Immature natural killer cell (primary cell): Measurements from ENCODE around the gene DYNLT3. TPM values are rescaled to one million over a fixed set of nuclear protein-coding genes. Genes with fewer than 3 reads are reported as not detected.

ENCODE experiments used
- DNase-seq, 3 donors: peaks; one replicate each; pipeline ENCODE4 v3.0.0; 2022; ENCODE audit warnings: mixed read lengths in 1 of 3
- H3K27ac Mint-ChIP-seq, 6 donors: one replicate each; pipeline ENCODE4 v1.8.0; 2020; ENCODE audit warnings: mixed read lengths in 6 of 6, mild to moderate bottlenecking in 5 of 6, inconsistent platforms in 4 of 6, moderate library complexity in 3 of 6
- H3K27me3 Mint-ChIP-seq, 3 donors: one replicate each; pipeline ENCODE4 v1.8.0; 2020 to 2021; ENCODE audit warnings: low read depth in 3 of 3, mild to moderate bottlenecking in 3 of 3, mixed read lengths in 3 of 3, moderate library complexity in 3 of 3, inconsistent platforms in 1 of 3
- H3K36me3 Mint-ChIP-seq, 3 donors: one replicate each; pipeline ENCODE4 v1.8.0; 2020; ENCODE audit warnings: mixed read lengths in 3 of 3, inconsistent platforms in 2 of 3, mild to moderate bottlenecking in 2 of 3
- H3K4me1 Mint-ChIP-seq, 2 donors: one replicate each; pipeline ENCODE4 v1.8.0; 2020; ENCODE audit warnings: inconsistent platforms in 2 of 2, mild to moderate bottlenecking in 2 of 2, mixed read lengths in 2 of 2, moderate library complexity in 1 of 2
- H3K4me3 Mint-ChIP-seq, 5 donors: one replicate each; pipeline ENCODE4 v1.8.0; 2020; ENCODE audit warnings: mild to moderate bottlenecking in 5 of 5, mixed read lengths in 5 of 5, inconsistent platforms in 3 of 5, moderate library complexity in 3 of 5
- H3K9me3 Mint-ChIP-seq, 6 donors: one replicate each; pipeline ENCODE4 v1.8.0; 2020; ENCODE audit warnings: mild to moderate bottlenecking in 6 of 6, mixed read lengths in 6 of 6, inconsistent platforms in 4 of 6, moderate library complexity in 3 of 6
- polyA plus RNA-seq, 3 donors: library from polyadenylated mRNA; unstranded; fragments of 300-500 nt; fragmentation: Illumina TruSeq; gene quantifications; one replicate each; pipeline ENCODE4 v1.2.3, GENCODE V29; 2021

Gene DYNLT3, protein sequence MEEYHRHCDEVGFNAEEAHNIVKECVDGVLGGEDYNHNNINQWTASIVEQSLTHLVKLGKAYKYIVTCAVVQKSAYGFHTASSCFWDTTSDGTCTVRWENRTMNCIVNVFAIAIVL
- polyA plus RNA-seq: 10 to 100 TPM; 24.4 to 43.0 (median 26.5) TPM

DNA sequence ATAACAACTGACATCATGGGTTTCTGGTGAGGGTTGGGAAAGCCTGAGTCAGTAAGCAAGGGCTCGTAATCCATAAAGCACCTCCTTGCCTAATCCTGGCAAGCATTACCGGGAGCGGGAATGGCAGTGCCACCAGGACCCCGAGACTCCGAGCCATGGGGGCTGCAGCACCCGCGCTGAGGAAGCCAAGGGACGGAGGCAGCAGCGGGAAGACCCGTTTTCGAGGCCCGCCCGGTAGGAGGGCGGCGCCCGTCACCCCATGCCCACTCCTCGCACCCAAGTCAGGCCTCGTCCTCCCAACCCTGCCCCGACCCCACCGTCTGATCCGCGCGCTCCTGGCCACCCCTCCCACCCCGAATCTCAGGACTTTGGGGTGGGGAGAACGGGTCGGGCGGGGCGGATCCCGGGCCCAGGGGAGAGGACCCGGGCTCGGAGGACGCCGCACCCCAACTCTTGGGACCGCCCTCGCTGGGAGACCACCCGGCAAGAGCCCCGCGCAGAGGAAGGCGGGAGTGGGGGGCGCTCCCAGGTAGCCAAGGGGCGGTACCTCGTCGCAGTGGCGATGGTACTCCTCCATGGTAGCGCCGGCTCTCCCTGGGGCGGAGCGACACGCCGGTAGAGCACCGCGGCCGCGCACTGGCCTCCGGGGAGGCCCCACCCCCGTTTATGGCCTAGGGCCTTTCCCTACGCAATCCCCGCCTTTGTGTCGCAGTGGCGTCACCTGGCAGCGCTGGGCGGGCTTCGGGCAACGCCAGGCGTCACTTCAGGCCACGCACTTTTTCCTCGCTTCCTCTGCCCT is at the start of gene DYNLT3:
DYNLT3 (minus strand) TSS at position 638 of the 799 bp plus-strand sequence; CDS start at position 577, 61 bp downstream.
- Mint-ChIP-seq H3K27me3 (peaks cover 0 to 2% (median 0%) of the 10 kb centered on the region in 3 donors), H3K4me3 (peak within 1 kb of the TSS; percentile 84 to 88 (median 85)), H3K9me3 (no peaks in the 10 kb centered on the region), H3K27ac (peak within 1 kb of the TSS; percentile 70 to 91 (median 88)), H3K36me3 (no peaks in the 10 kb centered on the region), H3K4me1 (peaks cover 10 to 13% of the 10 kb centered on the region in 2 donors)
- DNase-seq: peak; percentile 66 to 71 (median 69)

DNA sequence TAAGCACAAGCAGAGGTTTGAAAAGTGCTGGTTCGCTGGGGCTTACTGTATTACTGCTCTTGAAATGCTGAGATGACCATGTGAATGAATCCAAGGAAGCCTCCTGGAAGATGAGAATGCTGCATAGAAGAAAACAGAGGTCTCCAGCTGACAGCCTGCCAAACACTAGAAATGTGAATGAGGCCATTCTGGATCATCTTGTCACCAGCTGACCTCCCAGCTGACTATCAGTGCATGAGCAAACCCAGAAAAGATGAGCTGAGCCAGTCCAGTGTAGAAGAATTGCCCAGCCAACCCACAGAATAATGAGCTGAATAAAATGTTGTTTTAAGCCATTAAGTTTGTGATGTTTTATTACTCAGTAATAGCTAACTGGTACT is 49.1 kb upstream of the DYNLT3 start:
- Mint-ChIP-seq H3K36me3 (no peaks in the 10 kb centered on the region), H3K27ac (no peak overlapping the region), H3K4me1 (no peaks in the 10 kb centered on the region), H3K9me3 (no peaks in the 10 kb centered on the region), H3K4me3 (no peak overlapping the region), H3K27me3 (peaks cover 0 to 9% (median 0%) of the 10 kb centered on the region in 3 donors)
- no peak for DNase-seq

DNA sequence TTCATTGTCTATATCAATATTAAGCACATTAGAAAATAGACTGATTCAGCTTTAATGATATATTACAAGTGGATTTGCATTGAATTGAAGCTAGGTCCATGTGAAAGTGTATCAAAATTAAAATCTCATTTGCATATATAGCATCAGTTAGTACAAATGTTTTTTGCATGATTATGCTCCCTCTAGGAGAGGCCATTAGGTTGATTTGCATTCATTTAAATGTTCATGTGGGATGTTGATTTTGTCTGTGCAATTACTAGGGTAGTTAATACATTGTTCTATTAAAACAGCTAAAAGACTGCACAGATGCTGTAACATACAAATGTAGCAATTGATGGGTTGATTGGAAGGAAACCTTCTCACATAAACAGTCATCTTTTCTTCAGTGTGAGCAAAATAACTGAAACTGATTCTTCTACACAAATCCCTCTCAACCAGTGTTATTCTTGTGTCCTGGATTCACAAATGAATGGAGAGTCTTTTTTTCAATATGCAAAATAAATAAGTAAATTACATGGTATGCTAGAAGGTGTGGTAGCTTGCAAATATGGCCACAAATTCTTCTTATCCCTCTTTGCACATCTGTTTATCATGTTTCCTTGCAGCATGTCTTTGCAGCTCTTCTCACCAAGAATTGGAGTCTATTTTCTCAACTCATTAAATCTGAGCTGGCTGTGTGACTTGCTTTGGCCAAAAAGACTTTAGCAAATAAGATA is 48.6 kb upstream of the DYNLT3 start:
- DNase-seq: no peak
- no peaks in the 10 kb centered on the region for H3K36me3 Mint-ChIP-seq

DNA sequence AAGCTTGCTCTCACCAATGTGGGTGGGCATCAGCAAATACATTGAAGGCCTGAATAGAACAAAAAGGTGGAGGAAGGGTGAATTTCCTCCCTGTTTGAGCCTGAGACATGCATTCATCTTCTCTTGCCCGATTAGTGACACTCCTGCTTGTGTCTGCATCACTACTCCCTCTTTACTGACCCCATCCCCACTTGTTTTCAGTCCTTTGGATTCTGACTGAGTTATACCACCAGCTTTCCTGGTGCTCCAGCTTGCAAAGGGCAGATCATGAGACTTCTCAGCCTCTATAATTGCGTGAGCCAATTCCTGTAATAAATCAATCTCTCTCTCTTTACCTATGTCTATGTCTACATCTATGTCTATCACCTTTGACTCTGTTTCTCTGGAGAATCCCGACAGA is 47.4 kb upstream of the DYNLT3 start:
- DNase-seq: no peak
- Mint-ChIP-seq H3K4me3 (no peak overlapping the region), H3K9me3 (no peaks in the 10 kb centered on the region), H3K27me3 (peaks cover 0 to 6% (median 0%) of the 10 kb centered on the region in 3 donors), H3K4me1 (no peaks in the 10 kb centered on the region), H3K36me3 (no peaks in the 10 kb centered on the region), H3K27ac (no peak overlapping the region)

More for the DNA sequence above, 48.6 kb upstream of the DYNLT3 start:
- no peak overlapping the region for H3K4me3 Mint-ChIP-seq
- no peak overlapping the region for H3K27ac Mint-ChIP-seq
- peaks cover 0 to 6% (median 0%) of the 10 kb centered on the region in 3 donors for H3K27me3 Mint-ChIP-seq
- no peaks in the 10 kb centered on the region for H3K9me3 Mint-ChIP-seq
- no peaks in the 10 kb centered on the region for H3K4me1 Mint-ChIP-seq

DNA sequence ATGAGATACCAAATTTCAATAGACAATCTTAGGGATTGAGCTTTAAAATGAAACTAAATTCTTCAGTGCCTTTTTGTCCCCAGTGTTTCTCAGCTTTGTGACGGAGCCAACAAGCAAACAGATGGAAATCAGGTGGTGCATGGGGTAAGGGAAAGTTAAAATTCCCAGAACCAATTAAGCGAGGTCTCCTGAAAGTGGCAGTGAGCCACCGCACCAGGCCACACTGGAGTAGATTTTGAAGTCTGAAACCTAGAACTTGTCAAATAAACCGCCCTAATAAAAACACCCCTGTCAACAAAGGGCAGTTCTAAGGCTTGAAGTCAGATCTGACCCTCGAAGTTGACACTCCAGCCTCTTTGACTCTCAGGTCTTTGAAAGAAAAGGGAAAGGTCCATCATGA is 40.6 kb upstream of the DYNLT3 start:
- Mint-ChIP-seq H3K9me3 (no peaks in the 10 kb centered on the region), H3K36me3 (no peaks in the 10 kb centered on the region), H3K4me1 (no peaks in the 10 kb centered on the region), H3K27me3 (peaks cover 0 to 3% (median 3%) of the 10 kb centered on the region in 3 donors), H3K4me3 (no peak overlapping the region), H3K27ac (no peak overlapping the region)
- no peak for DNase-seq

DNA sequence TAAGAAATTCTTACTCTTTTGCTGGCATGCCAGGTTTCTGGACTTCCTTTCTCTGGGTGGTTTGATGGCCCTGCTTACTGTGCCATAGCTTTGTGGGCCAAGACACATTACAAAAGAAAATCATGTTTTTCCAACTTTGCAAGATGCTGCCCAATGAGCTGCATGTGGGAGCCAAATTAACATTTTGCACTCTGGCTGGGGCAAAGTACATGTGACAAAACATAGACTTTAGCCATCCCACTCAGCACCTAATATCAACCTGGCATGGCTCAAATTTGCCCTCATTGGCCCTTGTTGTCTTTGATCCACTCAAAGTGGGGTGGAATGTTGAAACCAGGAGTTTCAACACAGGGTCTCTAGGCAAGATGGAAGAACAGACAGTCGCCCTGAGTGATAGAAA is 40.0 kb upstream of the DYNLT3 start:
- Mint-ChIP-seq H3K27me3 (peaks cover 0 to 5% (median 4%) of the 10 kb centered on the region in 3 donors), H3K4me3 (no peak overlapping the region), H3K27ac (no peak overlapping the region), H3K36me3 (no peaks in the 10 kb centered on the region), H3K4me1 (no peaks in the 10 kb centered on the region), H3K9me3 (no peaks in the 10 kb centered on the region)
- no peak for DNase-seq

DNA sequence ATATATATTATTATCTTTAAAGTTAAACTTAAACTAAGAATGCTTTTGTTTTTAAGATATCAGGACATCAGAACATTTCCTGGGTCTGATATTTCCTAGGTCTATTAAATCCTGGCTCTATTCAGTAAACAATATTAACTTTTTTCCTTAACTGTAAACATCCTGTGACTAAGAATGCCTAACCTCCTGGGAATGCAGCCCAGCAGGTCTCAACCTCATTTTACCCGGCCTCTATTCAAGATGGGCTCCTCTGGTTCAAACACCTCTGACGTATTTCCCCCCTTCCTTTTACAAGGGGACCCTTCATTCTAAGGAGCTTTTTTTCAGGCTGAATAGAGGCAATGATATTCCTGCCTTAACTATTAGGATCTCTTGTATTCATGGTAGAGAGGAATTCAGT is 35.8 kb upstream of the DYNLT3 start:
- no peak for DNase-seq
- no peaks in the 10 kb centered on the region for H3K9me3 Mint-ChIP-seq
- no peak overlapping the region for H3K27ac Mint-ChIP-seq
- no peaks in the 10 kb centered on the region for H3K36me3 Mint-ChIP-seq
- H3K4me1 Mint-ChIP-seq: no peaks in the 10 kb centered on the region
- peaks cover 2 to 8% (median 7%) of the 10 kb centered on the region in 3 donors for H3K27me3 Mint-ChIP-seq
- H3K4me3 Mint-ChIP-seq: no peak overlapping the region

DNA sequence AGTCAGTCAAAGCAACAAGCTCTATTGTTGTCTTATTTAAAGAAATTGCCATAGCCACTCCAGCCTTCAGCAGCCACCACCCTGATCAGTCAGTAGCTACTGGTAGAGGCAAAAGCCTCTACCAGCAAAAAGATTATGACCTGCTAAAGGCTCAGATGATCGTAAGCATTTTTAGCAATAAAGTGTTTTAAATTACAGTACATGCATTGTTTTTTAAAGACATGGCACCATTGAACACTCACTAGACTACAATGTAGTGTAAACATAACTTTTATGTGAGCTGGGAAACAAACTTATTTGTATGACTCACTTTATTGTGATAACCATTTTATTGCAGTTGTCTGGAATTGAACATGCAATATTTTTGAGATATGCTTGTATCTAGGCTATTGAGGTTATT is 32.3 kb upstream of the DYNLT3 start:
- no peaks in the 10 kb centered on the region for H3K4me1 Mint-ChIP-seq
- no peak overlapping the region for H3K27ac Mint-ChIP-seq
- peaks cover 2 to 5% (median 4%) of the 10 kb centered on the region in 3 donors for H3K27me3 Mint-ChIP-seq
- H3K9me3 Mint-ChIP-seq: no peaks in the 10 kb centered on the region
- H3K4me3 Mint-ChIP-seq: no peak overlapping the region
- DNase-seq: no peak
- H3K36me3 Mint-ChIP-seq: no peaks in the 10 kb centered on the region

DNA sequence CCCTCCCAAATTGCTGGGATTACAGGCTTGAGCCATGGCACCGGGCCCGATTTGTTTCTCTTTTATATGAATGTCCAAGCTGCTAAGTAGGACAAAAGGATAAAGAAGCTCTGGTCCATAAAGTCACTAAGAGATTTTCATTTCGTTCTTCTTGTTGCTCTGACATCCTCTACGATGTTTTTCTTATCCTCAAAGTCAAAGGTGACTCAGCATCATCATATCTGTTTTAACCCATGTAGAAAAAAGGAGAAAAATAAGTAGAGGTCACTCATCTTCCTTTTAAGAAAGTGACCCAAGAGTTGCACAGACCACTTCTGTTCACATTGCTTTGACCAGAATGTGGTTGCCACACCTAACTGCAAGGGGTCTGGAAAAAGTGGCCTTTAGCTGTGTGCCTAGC is 29.3 kb upstream of the DYNLT3 start:
- Mint-ChIP-seq H3K27ac (no peak overlapping the region), H3K9me3 (no peaks in the 10 kb centered on the region), H3K4me3 (no peak overlapping the region), H3K27me3 (peaks cover 2% of the 10 kb centered on the region in 3 donors), H3K4me1 (no peaks in the 10 kb centered on the region), H3K36me3 (no peaks in the 10 kb centered on the region)
- DNase-seq: no peak

DNA sequence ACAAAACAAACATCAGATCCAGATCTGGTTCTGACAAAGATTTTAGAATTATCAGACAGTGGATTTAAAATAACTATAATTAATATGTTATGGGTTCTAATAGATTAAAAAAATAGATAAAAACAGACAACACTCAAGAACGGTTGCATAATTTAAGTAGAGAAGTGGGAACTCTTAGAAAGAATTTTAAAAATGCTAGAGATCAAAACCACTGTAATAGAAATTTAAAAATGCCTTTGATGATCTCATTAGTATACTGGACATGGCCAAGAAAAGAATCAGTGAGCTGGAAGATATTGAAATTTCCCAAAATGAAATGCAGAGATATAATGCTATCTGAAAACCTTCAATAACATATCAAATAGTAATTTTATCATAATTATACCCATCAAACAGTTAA is 28.3 kb upstream of the DYNLT3 start:
- Mint-ChIP-seq H3K36me3 (no peaks in the 10 kb centered on the region), H3K4me3 (no peak overlapping the region), H3K9me3 (no peaks in the 10 kb centered on the region), H3K27me3 (peaks cover 2% of the 10 kb centered on the region in 3 donors), H3K27ac (no peak overlapping the region), H3K4me1 (no peaks in the 10 kb centered on the region)
- no peak for DNase-seq

DNA sequence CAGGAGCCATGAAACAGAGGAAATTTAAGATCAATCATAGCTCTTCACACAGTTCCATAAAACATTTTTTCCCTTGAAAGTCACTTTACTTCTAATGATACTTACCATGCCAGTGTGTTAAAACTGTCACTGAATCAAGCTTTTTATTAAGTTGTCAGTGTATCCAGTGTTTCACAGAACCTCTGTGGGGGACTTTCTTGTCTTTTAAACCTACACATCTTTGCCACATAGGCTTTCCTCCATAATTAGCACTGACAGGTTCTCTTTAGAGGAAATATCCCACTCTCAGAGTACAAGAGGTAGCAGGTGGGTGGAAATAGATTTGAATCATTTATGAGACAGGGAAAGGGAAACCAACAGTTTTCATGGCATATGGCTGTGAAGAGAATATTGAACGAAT is 25.8 kb upstream of the DYNLT3 start:
- Mint-ChIP-seq H3K9me3 (peaks cover 0 to 3% (median 0%) of the 10 kb centered on the region in 6 donors), H3K4me1 (peaks cover 0 to 2% of the 10 kb centered on the region in 2 donors), H3K27ac (no peak overlapping the region), H3K27me3 (peaks cover 1 to 8% (median 3%) of the 10 kb centered on the region in 3 donors), H3K4me3 (no peak overlapping the region), H3K36me3 (peaks cover 0 to 6% (median 0%) of the 10 kb centered on the region in 3 donors)
- no peak for DNase-seq

DNA sequence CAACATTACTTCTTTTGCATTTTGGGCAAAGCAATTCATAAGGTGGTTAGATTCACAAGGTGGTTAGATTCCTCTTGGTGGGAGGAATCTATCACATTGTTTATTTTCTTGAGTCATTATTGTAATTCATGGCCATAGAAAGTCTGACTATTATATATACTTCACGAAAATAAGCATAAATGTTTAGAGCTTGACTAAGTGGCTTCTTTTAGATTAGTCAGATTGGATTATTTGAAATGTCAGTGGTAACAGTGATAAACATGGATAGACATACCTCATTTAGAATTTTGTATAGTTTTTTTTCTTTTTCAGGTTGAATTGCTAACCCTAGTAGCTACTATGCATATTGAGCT is 24.9 kb upstream of the DYNLT3 start:
- H3K9me3 Mint-ChIP-seq: peaks cover 0 to 3% (median 0%) of the 10 kb centered on the region in 6 donors
- no peak overlapping the region for H3K27ac Mint-ChIP-seq
- DNase-seq: no peak
- H3K4me1 Mint-ChIP-seq: peaks cover 9 to 10% of the 10 kb centered on the region in 2 donors
- peaks cover 0 to 6% (median 0%) of the 10 kb centered on the region in 3 donors for H3K36me3 Mint-ChIP-seq
- H3K27me3 Mint-ChIP-seq: peaks cover 1 to 10% (median 3%) of the 10 kb centered on the region in 3 donors
- no peak overlapping the region for H3K4me3 Mint-ChIP-seq

DNA sequence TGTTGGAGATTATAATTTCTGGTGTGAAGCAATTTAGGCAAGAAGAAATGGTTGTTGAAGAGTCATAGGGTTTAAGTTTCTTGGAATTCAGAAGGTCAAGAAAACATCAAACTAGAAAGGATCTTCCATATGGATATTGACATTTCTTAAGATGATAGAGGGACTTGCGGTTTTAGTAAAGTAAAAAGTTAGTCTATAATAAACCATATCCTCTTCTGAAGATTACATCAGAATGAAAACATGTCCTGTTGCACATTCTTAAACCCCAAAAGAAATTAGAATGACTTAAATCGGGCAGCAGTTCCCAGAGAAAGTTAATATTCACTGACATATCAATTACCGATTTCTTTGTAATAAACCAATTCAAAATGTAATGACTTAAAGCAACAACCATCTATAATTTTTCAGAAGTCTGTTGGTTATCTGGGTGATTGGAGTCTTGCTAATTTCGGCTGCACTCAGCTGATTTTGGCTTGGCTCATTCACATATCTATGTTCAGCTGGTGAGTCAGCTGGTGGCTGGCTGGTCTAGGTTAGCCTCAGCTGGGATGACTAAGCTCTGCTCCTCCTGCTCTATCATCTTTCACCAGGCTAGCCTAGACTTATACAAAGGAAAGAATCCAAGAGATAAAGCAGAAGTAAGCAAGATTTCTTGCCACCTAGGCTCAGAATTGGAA is 24.4 kb upstream of the DYNLT3 start:
- H3K36me3 Mint-ChIP-seq: peaks cover 0 to 6% (median 0%) of the 10 kb centered on the region in 3 donors

More for the DNA sequence above, 24.4 kb upstream of the DYNLT3 start:
- H3K9me3 Mint-ChIP-seq: peaks cover 0 to 3% (median 0%) of the 10 kb centered on the region in 6 donors
- no peak for DNase-seq
- H3K27me3 Mint-ChIP-seq: peaks cover 1 to 10% (median 5%) of the 10 kb centered on the region in 3 donors
- H3K4me1 Mint-ChIP-seq: peaks cover 10 to 11% of the 10 kb centered on the region in 2 donors
- H3K4me3 Mint-ChIP-seq: no peak overlapping the region
- H3K27ac Mint-ChIP-seq: no peak overlapping the region
